Activated CD4-positive, CD25-positive, alpha-beta regulatory T cell (primary cell): ENCODE results near the gene BLTP3B.

Source experiments
- DNase-seq, 4 experiments: peaks; one replicate each; lab custom pipeline; 2025; lab: John Stamatoyannopoulos, UW

BLTP3B gene

DNA sequence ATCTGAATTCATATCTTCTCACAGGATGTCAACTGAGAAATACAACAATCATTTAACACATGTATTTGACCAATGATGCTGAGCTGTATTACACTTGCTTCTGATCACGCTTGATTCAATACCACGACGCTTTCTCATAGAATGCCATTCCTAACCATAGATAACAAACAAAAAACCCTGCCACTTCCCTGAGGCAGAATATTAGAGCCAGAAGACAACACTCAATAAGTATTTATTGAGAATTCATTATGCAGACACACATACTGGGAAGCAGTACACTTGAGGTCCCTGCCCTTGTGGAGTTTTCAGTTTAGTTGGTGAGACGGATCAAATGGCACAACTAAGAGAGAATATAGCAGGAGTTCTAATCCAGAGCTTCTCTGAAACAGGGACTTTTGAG, 32.4 kb downstream of the BLTP3B start:
- DNase-seq = no peak

DNA sequence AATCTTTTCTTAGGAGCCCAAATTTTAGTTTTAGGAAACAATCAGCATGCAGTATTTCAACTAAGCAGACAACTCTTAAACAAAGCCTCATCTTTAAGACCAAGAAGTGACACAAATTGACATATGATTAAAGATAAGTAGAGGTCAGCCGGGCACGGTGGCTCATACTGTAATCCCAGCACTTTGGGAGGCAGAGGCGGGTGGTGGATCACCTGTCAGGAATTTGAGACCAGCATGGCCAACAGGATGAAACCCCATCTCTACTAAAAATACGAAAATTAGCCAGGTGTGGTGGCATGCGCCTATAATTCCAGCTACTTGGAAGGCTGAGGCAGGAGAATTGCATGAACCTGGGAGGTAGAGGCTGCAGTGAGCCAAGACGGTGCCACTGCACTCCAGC, 35.8 kb downstream of the BLTP3B start:
- no peak for DNase-seq

DNA sequence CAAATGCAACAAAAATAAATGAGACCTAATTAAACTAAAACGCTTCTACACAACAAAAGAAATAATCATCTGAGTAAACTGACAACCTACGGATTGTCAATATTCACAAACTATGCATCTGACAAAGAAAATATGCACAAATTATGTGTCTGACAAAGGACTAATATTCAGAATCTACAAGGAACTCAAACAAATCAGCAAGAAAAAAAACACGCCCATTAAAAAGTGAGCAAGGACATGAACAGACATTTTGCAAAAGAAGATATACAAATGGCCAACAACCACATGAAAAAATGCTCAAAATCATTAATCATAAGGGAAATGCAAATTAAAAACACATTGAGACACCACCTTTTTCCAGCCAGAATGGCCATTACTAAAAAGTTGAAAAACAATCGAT, 37.0 kb downstream of the BLTP3B start:
- no peak for DNase-seq

DNA sequence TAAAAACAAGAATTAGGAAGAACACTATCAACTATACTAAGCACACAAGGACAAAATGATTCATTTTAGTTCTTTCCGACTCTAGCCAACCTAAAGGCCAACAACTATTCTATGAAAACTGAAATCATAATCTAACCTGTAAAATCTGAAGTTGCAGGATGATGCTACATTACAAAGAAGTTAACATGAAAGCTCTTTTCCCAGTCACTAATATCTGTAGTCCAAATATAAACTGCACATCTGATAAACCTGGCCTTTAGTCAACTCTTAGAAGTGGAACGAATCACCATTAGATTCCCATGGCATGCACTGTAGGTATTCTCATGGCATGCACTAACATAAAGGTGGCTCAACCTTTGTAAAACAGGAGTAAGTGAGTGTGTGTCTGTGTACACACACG, 41.7 kb downstream of the BLTP3B start:
- DNase-seq = no peak
